Brain microvascular endothelial cell (primary cell): Measurements from ENCODE around the gene ADK.

Experiments used
- DNase-seq: peaks from one replicate; pipeline ENCODE4 v3.0.0-alpha.2; 2020
- H3K27ac ChIP-seq: fragments of 250-450 bp; sonication (Bioruptor Pico); 2 replicates; pipeline ENCODE4 v1.5.1; 2020; ENCODE audit warnings: mild to moderate bottlenecking, moderate library complexity
- H3K27me3 ChIP-seq: fragments of 250-450 bp; sonication (Bioruptor Pico); replicated peaks from 2 replicates; pipeline ENCODE4 v1.5.1; 2020; ENCODE audit warnings: mild to moderate bottlenecking
- H3K36me3 ChIP-seq: fragments of 250-450 bp; sonication (Bioruptor Pico); replicated peaks from 2 replicates; pipeline ENCODE4 v1.5.1; 2020; ENCODE audit warnings: mild to moderate bottlenecking
- H3K4me3 ChIP-seq: 2 replicates; pipeline ENCODE4 v1.5.1; 2011; ENCODE audit warnings: low read depth, mild to moderate bottlenecking, control low read depth, low read length, moderate library complexity
- CTCF ChIP-seq: IDR thresholded peaks from 2 replicates; pipeline ENCODE4 v1.5.1; 2011; ENCODE audit warnings: low read depth, mild to moderate bottlenecking, moderate library complexity, low read length, control low read depth, inconsistent platforms; ENCODE audit errors: missing control alignments
- in situ Hi-C: cut with HindIII; loops from 2 replicates; pipeline ENCODE4 v1.10.0; 2017; ENCODE audit warnings: low sequenced_read_pairs, low pct_ligation_motif_present

Gene ADK

GRCh38 chr10:74743401-74743800, 592.4 kb downstream of the ADK start:
- Histone ChIP-seq H3K27me3 (no peaks in the 10 kb centered on the region), H3K27ac (no peak overlapping the region), H3K36me3 (no peaks in the 10 kb centered on the region), H3K4me3 (no peak overlapping the region)
- in situ Hi-C loops: no loop called here
- TF ChIP-seq CTCF: no peak
- DNase-seq: no peak

GRCh38 chr10:74745449-74745848, 594.4 kb downstream of the ADK start:
- H3K4me3 ChIP-seq: no peak overlapping the region
- no peak for TF ChIP-seq CTCF
- no peaks in the 10 kb centered on the region for H3K27me3 ChIP-seq
- no peaks in the 10 kb centered on the region for H3K36me3 ChIP-seq
- in situ Hi-C loops: no loop called here
- no peak overlapping the region for H3K27ac ChIP-seq
- DNase-seq: no peak

- H3K36me3 ChIP-seq: no peaks in the 10 kb centered on the region
- H3K4me3 ChIP-seq: no peak overlapping the region
- DNase-seq: no peak
- in situ Hi-C loops: no loop called here
- no peak overlapping the region for H3K27ac ChIP-seq
- TF ChIP-seq CTCF: no peak
- H3K27me3 ChIP-seq: no peaks in the 10 kb centered on the region
These were observed 595.8 kb downstream of the ADK start for GRCh38 chr10:74746813-74747212.

GRCh38 chr10:74748468-74749031, 597.5 kb downstream of the ADK start:
- no peak overlapping the region for H3K4me3 ChIP-seq
- TF ChIP-seq CTCF: no peak
- H3K36me3 ChIP-seq: no peaks in the 10 kb centered on the region
- in situ Hi-C loops: no loop called here
- no peak for DNase-seq
- no peak overlapping the region for H3K27ac ChIP-seq
- H3K27me3 ChIP-seq: no peaks in the 10 kb centered on the region

- DNase-seq: no peak
- no peak for TF ChIP-seq CTCF
- in situ Hi-C loops: no loop called here
- Histone ChIP-seq H3K27ac (no peak overlapping the region), H3K4me3 (no peak overlapping the region), H3K27me3 (no peaks in the 10 kb centered on the region), H3K36me3 (no peaks in the 10 kb centered on the region)
These were observed 599.8 kb downstream of the ADK start for GRCh38 chr10:74750848-74751274.

GRCh38 chr10:74752371-74753040, 601.5 kb downstream of the ADK start:
- TF ChIP-seq CTCF: no peak
- no peaks in the 10 kb centered on the region for H3K36me3 ChIP-seq
- DNase-seq: no peak
- no peaks in the 10 kb centered on the region for H3K27me3 ChIP-seq
- no peak overlapping the region for H3K4me3 ChIP-seq
- in situ Hi-C loops: no loop called here
- H3K27ac ChIP-seq: no peak overlapping the region
